ENCODE measurements around the gene KIRREL1.

DNA sequence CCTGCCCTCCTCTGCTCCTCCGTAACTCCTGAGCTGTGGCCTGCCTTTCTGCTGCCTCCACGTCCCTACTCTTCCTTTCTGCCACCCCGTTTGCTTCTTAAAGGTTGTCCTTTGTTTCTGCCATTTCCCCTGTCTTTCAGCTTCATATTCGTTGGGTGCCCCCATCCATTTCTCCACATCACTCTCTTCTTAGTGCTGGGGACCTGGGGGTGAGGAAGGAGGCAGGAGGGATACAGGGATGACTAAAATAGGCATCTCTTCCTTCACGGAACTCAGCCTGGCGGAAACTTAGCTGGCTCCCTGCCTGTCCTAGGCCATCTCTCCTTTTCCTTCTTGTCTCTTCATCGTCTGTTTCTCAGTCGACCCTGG, 120.3 kb downstream of the KIRREL1 start:
- TF ChIP-seq POLR2AphosphoS5 (IDR thresholded peaks at IDR 0.05; ENCODE audit: low read depth, low read length) (no peak), SIN3A (IDR thresholded peaks at IDR 0.05; ENCODE audit: borderline replicate concordance, insufficient read depth, low read depth, low read length) (no peak), TCF7L2 (IDR thresholded peaks at IDR 0.05; ENCODE audit: low read depth, low read length) (no peak)
- TF ChIP-seq, protein P1, sequence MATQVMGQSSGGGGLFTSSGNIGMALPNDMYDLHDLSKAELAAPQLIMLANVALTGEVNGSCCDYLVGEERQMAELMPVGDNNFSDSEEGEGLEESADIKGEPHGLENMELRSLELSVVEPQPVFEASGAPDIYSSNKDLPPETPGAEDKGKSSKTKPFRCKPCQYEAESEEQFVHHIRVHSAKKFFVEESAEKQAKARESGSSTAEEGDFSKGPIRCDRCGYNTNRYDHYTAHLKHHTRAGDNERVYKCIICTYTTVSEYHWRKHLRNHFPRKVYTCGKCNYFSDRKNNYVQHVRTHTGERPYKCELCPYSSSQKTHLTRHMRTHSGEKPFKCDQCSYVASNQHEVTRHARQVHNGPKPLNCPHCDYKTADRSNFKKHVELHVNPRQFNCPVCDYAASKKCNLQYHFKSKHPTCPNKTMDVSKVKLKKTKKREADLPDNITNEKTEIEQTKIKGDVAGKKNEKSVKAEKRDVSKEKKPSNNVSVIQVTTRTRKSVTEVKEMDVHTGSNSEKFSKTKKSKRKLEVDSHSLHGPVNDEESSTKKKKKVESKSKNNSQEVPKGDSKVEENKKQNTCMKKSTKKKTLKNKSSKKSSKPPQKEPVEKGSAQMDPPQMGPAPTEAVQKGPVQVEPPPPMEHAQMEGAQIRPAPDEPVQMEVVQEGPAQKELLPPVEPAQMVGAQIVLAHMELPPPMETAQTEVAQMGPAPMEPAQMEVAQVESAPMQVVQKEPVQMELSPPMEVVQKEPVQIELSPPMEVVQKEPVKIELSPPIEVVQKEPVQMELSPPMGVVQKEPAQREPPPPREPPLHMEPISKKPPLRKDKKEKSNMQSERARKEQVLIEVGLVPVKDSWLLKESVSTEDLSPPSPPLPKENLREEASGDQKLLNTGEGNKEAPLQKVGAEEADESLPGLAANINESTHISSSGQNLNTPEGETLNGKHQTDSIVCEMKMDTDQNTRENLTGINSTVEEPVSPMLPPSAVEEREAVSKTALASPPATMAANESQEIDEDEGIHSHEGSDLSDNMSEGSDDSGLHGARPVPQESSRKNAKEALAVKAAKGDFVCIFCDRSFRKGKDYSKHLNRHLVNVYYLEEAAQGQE (IDR thresholded peaks at IDR 0.05; ENCODE audit: insufficient read depth in 1 of 2, low read depth in 2 of 2, low read length in 1 of 2) = no peak
- TF ChIP-seq, protein P2, sequence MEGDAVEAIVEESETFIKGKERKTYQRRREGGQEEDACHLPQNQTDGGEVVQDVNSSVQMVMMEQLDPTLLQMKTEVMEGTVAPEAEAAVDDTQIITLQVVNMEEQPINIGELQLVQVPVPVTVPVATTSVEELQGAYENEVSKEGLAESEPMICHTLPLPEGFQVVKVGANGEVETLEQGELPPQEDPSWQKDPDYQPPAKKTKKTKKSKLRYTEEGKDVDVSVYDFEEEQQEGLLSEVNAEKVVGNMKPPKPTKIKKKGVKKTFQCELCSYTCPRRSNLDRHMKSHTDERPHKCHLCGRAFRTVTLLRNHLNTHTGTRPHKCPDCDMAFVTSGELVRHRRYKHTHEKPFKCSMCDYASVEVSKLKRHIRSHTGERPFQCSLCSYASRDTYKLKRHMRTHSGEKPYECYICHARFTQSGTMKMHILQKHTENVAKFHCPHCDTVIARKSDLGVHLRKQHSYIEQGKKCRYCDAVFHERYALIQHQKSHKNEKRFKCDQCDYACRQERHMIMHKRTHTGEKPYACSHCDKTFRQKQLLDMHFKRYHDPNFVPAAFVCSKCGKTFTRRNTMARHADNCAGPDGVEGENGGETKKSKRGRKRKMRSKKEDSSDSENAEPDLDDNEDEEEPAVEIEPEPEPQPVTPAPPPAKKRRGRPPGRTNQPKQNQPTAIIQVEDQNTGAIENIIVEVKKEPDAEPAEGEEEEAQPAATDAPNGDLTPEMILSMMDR (IDR thresholded peaks at IDR 0.05) = peak; percentile 12; the same call in 1 of the 2 replicates

Data from Panc1 (cell line).